SKM-1 (cell line): ENCODE data around the gene HTR3B.
"Not testable (repeated sequence)": the region's sequence is repeated elsewhere in the genome, so short reads cannot be mapped to it uniquely, and the experiment has no call there.

Source experiments
- DNase-seq: peaks from one replicate; lab custom pipeline; 2025; ENCODE audit not compliant: unreplicated experiment; lab: John Stamatoyannopoulos, UW

The HTR3B gene

DNA sequence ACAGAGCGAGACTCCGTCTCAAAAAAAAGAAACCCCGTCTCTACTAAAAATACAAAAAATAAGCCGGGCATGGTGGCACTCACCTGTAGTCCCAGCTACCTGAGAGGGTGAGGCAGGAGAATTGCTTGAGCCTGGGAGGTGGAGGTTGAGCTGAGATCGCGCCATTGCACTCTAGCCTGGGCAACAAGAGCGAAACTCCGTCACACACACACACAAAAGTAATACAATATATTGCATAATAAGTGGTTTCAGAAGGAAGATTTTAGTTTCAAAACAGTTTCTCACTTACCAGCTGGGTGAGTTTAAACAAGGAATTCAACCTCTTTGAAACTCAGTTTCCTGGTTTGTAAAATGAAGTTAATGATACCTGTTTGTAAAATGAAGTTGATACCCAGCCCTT, 37.7 kb downstream of the HTR3B start:
- peak; percentile 56 for DNase-seq

DNA sequence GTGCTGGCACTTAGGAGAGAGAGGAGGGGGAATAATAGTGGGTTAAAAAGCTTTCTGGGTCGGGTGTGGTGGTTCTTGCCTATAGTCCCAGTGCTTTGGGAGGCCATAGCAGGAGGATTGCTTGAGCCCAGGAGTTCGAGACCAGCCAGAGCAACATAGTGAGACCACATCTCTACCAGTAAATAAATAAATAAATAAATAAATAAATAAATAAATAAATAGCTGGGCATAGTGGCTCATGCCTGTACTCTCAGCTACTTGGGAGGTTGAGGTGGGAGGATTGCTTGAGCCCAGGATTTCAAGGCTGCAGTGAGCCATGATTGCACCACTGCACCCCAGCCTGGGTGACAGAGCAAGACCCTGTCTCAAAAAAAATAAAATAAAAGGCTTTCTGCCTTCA, 41.6 kb downstream of the HTR3B start:
- DNase-seq: not testable (repeated sequence)

DNA sequence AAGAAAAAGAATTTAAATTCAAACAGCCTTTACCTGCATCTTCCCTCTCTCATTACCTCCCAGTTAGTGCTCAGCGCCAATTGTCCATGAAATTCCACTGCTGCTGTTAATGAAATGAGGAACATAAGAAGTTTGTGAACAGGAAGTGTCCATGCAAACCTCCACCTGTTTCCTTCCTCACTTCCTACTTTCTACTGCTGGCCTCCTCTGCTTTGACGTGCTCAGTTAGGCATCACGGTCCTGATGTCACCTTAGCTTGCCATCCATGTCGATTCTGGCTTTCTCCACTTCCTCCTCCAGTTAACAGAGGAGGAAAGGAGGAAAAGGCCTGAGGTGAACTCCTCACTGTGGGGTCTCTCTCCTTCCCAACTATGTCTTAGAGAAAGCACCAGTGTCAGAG, 43.4 kb downstream of the HTR3B start:
- peak; percentile 42 for DNase-seq

DNA sequence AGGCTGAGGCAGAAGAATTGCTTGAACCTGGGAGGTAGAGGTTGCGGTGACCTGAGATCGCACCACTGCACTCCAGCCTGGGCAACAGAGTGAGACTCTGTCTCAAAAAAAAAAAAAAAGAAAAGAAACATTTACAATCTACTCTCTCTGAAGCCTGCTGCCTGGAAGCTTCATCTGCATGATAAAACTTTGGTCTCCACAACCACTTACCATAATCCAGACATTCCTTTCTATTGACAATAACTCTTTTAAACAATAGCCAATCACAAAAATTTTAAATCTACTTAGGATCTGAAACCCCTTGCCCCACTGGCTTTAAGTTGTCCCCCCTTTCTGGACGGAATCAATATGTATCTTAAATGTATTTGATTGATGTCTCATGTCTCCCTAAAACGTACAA, 45.3 kb downstream of the HTR3B start:
- no peak for DNase-seq

DNA sequence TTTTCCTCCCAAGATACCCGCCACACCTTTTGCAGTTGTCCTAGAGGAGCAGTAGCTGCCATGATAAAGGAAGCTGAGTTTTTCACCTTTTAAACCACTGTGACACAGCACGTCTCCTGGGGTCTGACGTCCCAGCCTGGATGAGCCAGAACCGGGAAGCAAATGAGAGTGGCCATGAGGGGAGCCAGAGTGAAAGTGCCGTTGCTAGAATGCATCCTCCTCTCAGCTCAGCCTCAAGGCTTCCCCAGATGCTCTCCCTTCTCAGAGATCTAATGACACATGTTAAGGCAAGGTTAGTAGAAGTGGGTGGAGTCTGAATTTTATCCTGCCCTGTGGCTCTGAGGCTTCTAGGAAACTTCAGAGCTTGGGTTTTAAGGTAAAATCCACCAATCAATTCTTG, 46.9 kb downstream of the HTR3B start:
- DNase-seq: no peak

DNA sequence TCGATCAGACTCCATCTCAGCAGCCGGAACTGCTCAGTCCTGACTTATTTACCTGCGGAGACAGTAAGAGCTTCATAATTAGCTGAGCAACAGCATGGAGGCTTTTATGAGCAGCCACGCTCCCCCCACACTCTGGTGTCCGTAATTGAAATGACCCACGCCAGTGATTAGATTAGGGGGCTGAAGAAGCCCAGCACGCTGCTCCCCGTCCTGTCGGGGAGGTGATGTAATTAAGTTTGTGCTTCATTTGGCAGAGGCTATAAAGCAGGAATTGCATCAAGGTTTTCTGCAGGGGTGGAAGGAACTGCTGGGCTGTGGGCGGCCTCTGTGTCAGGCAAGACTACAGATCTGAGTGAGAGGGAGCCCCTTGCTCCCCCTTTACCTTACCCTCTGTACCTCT, 47.5 kb downstream of the HTR3B start:
- no peak for DNase-seq

DNA sequence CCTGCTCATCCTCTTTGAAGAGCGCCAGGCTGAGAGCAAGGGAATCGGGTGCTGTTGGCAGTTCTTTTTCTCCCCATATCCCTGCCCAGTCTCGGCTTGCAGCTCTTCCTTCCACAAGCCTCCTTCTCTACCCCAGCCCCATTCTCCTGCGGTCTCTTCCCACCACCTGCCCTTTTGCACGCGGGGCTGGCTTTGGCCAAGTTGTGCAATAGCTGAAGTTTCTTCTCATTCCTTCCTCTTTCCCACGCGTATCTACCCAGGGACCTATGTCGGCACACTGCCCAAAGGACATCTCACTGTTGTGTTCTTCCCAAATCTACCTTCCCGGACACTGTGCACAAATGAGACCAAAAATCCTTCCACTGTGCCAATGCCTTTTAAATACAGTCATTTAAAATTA, 48.0 kb downstream of the HTR3B start:
- peak; percentile 73 for DNase-seq

DNA sequence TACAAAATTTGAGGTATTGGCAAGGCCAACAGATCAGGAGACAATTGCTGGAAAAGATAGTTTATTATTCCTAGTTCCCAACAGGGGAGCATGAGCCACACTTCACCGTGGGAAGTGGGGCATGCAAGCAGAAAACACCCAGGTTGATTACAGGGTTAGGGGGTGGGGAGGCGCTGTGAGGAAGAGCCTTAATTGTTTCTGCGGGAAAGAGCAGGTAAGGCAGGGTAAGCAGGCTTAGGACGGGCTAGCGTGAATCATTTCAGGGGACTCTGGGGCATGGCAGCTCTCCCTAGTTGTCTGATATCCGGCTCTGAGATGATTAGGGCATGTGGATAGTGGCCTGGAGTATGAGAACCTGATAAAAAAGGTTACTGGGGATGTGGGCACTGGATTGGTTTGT, 49.6 kb downstream of the HTR3B start:
- DNase-seq: no peak

DNA sequence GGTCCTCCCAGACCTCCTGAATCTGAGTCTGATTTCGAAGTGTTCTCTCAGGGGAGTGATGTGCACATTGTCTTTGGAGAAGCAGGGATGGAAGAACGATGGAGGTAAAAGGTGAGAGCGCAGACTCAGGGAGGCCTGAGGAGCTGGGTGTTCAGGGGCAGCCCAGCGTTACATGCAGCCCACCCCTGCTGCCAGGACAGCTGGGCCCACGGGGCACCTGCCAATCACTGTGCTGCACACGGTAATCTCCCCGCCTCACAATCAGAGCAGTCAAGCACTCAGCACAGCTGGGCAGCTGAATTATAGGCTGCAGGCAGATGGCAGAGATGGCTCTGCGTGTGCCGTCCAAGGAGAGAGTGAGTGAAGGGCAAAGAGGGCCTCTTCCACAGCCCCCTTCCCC, 52.4 kb downstream of the HTR3B start:
- no peak for DNase-seq

DNA sequence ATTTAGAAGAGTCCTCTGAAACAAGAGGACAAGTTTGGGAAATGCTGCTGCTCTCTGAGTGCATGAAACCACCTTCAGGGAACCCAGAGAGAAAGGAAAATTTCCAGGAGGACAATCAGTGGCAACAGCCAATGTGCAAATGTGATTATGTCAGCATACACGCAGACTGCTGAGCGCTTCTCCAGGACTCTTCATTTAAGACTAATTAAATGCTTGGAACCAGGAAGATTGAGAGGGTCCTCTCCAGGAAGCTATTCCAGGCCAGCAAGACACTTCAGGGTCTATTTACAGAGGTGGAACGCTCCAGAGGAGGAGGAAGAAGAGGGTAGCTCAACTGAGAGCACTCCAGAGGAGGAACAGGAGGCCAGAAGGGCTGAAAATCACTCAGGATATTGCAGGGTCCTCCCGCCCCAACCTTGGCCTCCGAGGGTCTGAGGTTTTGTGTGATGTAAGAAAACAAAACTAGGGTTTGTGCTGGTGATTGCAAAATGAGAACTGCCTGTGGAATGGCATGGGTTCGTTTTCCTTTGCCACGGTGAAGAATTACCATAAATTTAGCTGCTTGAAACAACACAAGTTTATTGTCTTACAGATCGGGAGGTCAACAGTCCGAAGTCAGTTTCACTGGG, 56.2 kb downstream of the HTR3B start:
- peak; percentile 68 for DNase-seq

DNA sequence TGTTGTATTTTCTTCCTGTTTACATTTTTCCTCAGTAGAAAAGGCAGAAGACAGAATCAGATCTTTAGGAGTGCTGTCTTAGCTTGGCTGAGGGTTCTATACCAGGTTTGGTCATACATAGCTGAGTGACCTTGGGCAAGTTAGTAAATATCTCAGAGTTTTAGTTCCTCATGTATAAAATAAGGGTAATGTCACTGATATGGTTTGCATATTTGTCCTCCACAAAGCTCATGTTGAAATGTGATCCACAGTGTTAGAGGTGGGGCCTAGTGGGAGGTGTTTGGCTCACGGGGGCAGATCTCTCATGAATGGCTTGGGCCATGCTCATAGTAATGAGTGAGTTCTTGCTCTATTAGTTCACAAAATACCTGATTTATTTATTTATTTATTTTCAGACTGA, 62.8 kb downstream of the HTR3B start:
- DNase-seq: no peak

DNA sequence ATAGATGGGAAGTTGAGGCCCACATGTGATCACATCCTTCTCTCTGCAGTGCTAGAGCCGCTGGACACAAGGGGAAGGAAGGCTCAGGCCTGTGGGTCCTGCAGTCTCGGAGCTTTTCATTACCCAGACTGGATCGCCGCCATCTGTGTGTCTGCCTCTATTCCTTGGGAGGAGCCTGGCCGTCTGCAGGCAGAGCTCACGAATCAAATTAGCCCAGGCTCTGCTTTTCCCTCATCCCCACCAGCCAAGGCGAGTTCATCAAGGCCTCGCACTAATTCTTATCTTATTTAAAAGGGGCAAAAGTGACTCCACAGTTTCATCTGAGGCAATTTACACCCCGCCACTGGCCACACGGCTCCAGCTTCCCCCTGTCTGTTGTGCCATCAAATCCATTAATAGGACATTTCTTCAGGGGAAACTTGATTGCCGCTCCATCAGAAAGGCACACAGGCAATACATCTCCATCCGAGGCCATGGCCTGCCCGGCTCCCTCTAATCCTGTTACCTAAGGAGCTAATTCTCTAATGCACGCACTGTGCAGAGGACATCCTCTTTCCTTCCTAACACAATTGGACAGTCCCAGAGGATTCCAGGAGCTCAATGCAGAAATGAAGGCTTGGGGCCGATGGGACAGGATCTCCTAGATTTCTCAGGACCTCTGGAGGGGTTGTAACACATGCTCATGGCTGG, 67.1 kb downstream of the HTR3B start:
- DNase-seq: no peak

DNA sequence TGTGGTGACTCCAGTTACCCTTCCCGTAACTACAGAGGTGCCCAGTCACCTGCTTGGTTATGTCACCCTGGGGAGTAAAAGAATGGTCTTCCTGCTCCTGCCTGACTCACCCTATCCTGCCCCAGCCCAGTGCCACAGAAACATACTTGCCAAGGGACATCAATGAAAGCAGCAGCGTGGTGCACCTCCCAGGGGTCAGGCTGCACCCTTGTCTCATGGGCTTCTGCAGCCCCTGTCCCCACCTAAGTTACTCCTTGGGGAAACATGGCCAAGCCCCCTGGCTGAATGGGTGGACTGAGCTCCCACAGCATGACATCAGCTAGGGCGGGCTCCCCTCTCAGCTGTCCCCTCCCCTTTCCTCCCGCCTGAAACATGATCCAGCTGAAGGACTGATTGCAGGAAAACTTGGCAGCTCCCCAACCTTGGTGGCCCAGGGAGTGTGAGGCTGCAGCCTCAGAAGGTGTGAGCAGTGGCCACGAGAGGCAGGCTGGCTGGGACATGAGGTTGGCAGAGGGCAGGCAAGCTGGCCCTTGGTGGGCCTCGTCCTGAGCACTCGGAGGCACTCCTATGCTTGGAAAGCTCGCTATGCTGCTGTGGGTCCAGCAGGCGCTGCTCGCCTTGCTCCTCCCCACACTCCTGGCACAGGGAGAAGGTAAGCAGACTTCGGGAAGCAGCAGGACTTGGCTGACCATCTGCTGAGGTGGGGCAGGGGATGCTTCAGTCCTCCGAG, 70.3 kb downstream of the HTR3B start, which contains the start of gene HTR3A:
HTR3A (plus strand) TSS at position 368 of the 730 bp plus-strand sequence; CDS start at position 586, 218 bp downstream.
- no peak for DNase-seq

DNA sequence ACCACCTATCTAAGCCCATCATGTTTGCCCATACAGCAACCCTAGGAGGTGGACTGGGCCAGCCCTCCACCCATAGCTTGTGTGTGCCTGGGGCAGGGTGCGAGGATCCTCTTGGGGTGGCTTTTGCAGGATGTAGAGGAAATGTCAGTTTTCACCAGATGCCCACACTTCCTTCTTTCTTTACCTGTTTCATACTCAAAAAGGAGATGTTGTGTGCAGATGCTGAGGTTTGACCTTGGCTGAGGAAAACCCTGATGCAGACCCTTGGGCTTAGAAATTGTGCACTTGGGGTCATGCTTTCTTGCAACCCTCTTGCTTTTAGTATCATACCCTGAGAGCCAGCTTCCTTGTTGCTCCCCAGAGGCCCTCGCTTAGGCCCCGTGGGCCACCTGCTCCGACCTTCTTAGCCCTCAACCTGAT, 72.5 kb downstream of the HTR3B start:
- DNase-seq: no peak

DNA sequence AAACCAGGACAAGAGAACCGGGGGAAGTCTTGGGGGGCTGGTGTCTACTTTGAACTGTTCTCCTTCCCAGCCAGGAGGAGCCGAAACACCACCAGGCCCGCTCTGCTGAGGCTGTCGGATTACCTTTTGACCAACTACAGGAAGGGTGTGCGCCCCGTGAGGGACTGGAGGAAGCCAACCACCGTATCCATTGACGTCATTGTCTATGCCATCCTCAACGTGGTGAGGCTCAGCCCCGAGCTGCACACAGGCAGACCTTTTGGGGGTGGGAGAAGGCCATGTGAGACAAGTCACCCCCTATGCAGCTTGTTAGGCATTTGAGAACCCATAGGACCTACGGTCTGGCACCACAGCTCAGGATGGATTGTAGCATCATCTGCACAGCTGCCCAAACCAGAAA, 73.1 kb downstream of the HTR3B start:
- no peak for DNase-seq

DNA sequence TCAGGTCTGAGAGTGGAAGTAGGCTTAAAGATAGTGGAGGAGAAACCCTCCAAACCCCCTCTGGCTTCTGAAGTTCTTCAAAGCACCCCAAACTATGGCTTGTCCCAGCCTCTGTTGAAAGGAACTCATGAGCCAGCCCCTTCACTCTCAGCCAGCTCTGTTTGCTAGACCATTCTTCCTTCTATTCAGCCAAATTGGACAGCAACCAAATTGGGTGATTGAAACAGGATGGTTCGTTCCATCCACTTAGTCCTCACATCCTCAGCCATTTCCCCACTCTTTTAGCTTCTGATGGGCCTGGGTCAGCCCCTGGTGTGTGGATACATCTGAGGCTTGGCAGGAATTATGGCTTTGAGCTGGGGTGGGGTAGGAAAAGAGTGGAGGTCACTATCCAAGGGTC, 74.8 kb downstream of the HTR3B start:
- DNase-seq: no peak

DNA sequence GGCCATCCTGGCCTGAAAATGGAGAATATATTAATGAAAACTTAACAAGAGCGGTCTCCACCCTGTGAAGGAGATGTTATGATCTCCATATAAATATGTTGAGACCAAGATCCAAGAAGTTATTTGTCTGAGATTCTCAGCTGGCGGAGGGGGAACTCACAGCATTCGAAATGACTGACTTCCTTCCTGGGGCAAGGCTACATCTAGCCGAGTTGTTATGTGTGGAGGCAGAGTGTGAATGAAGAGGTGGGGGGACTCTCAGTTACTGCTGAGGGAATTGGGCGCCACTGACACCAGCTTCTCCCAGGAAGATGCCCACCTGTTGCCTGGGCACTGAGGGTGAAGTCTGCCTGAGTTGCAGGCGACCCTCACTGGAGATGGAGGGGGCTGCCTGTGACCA, 76.2 kb downstream of the HTR3B start:
- no peak for DNase-seq

DNA sequence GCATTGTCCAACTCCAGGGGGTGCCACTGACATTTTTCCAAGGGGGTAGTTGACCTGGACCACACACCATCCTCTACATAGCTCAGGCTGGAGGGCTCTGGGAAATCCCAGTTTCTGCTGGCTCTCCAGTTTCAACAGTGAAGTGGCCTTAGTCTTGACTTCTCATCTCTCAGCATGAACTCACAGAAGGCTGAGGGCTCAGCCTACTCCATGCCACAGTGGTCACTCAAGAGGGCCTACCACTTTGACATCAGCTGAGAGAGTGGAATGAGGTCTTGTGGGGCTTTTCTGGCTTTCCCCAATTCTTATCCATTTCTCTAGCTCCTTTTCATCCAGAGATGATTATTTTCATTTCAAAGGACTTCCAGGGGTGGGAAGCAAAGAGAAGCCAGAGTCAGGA, 77.7 kb downstream of the HTR3B start:
- no peak for DNase-seq

DNA sequence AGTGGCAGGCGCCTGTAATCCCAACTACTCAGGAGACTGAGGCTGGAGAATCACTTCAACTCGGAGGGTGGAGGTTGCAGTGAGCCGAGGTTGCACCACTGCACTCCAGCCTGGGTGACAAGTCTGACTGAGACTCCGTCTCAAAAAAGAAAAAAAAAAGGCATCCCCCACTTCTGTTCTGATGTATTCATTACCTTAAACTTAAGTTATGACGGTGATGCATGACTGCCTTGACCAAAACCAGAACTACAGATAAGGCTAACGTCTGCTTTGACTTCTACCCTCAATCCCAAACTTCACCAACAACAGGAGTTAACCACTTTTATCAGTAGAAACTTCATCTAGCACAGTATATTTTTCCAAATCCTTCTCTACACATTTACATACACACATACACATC, 80.2 kb downstream of the HTR3B start:
- no peak for DNase-seq

DNA sequence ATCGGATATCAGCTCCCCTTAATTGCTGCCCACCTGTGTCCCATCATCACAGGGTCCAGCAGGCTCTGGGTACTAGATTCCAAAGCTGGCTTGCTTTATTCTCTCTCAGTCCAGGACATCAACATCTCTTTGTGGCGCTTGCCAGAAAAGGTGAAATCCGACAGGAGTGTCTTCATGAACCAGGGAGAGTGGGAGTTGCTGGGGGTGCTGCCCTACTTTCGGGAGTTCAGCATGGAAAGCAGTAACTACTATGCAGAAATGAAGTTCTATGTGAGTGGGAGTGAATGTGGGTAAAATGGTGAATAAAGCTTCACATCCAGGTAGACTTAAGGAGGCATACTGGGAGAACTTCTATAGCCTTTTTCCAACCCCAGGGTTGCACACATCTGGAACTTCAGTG, 81.3 kb downstream of the HTR3B start:
- DNase-seq: no peak

DNA sequence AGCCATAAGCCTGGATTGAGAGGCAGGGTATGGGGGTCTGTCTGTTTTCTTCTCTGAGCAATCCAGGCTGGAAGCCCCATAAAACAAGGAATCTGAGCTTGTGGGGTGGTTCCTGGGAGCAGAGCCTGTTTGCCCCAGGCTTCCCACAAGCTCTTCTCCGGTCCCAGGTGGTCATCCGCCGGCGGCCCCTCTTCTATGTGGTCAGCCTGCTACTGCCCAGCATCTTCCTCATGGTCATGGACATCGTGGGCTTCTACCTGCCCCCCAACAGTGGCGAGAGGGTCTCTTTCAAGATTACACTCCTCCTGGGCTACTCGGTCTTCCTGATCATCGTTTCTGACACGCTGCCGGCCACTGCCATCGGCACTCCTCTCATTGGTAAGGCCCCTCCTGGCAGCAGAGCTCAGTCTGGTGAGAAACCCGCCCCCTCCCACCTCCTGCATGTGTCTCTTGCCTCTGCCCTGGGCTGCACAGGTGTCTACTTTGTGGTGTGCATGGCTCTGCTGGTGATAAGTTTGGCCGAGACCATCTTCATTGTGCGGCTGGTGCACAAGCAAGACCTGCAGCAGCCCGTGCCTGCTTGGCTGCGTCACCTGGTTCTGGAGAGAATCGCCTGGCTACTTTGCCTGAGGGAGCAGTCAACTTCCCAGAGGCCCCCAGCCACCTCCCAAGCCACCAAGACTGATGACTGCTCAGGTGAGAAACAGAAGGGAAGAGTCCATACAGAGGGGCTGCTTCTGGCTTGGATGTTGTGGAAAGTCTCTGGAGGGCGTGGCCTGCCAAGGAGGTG, 82.0 kb downstream of the HTR3B start:
- no peak for DNase-seq
